Activated CD8-positive, alpha-beta memory T cell treated with anti-CD3 and anti-CD28 coated beads for 24 hours (primary cell): ENCODE results near the gene FXYD6.

ENCODE experiments used
- DNase-seq: peaks from one replicate; pipeline ENCODE4 v3.0.0-alpha.2; 2020

The FXYD6 gene

GRCh38 chr11:117883063-117883462 is 6.6 kb upstream of the FXYD6 start:
- DNase-seq = no peak

- peak; percentile 41 for DNase-seq
Measured at GRCh38 chr11:117882311-117882905, 6.0 kb upstream of the FXYD6 start.

GRCh38 chr11:117881217-117881616 is 4.8 kb upstream of the FXYD6 start:
- DNase-seq = peak; percentile 32

GRCh38 chr11:117879516-117880480 is 3.3 kb upstream of the FXYD6 start:
- DNase-seq = peak; percentile 43

GRCh38 chr11:117878939-117879475 is 2.5 kb upstream of the FXYD6 start:
- DNase-seq = peak; percentile 5

- peak; percentile 50 for DNase-seq
Measured at GRCh38 chr11:117878314-117878938, 2.0 kb upstream of the FXYD6 start.

- peak; percentile 51 for DNase-seq
Measured at GRCh38 chr11:117877120-117877784, 794 bp upstream of the FXYD6 start.

- peak; percentile 58 for DNase-seq
Measured at GRCh38 chr11:117876059-117876340, 458 bp downstream of the FXYD6 start.

- DNase-seq = peak; percentile 69
Measured at GRCh38 chr11:117875382-117876058, 938 bp downstream of the FXYD6 start.

GRCh38 chr11:117874910-117875381 is 1.5 kb downstream of the FXYD6 start:
- no peak for DNase-seq

- no peak for DNase-seq
Measured at GRCh38 chr11:117874253-117874909, 2.1 kb downstream of the FXYD6 start.

GRCh38 chr11:117873828-117874125 is 2.7 kb downstream of the FXYD6 start:
- no peak for DNase-seq

GRCh38 chr11:117872975-117873827 is 3.3 kb downstream of the FXYD6 start:
- no peak for DNase-seq

GRCh38 chr11:117872420-117872961 is 4.0 kb downstream of the FXYD6 start:
- DNase-seq = no peak

GRCh38 chr11:117871784-117872183 is 4.7 kb downstream of the FXYD6 start:
- DNase-seq = no peak

- no peak for DNase-seq
Measured at GRCh38 chr11:117871160-117871559, 5.3 kb downstream of the FXYD6 start.

- no peak for DNase-seq
Measured at GRCh38 chr11:117870103-117870952, 6.1 kb downstream of the FXYD6 start.

GRCh38 chr11:117869604-117870003 is 6.9 kb downstream of the FXYD6 start:
- DNase-seq = no peak

GRCh38 chr11:117868815-117869561 is 7.5 kb downstream of the FXYD6 start:
- no peak for DNase-seq
